K562 (cell line): ENCODE measurements around the gene FBXW2.

ENCODE experiments used
- BRD4 ChIP-seq: fragments of 200-600 bp; sonication (generic); IDR thresholded peaks from 2 replicates; pipeline ENCODE4 v1.6.1; 2017; ENCODE audit warnings: inconsistent platforms
- HDAC1 ChIP-seq, 2 experiments: fragments of 450-650 bp; IDR thresholded peaks; 2 replicates each; pipeline ENCODE4 v1.6.1; 2016 to 2017; ENCODE audit warnings: inconsistent platforms in 1 of 2, mild to moderate bottlenecking in 1 of 2, moderate library complexity in 1 of 2
- PML ChIP-seq: IDR thresholded peaks from 2 replicates; pipeline ENCODE4 v1.6.1; 2012; ENCODE audit warnings: low read length, inconsistent platforms
- REST ChIP-seq, 2 experiments: fragments of 450-650 bp; formaldehyde crosslinking in 1 of 2; IDR thresholded peaks; 2 replicates each; pipeline versions ENCODE4 v1.4.0 to v1.6.1; 2014 to 2020; ENCODE audit warnings: mild to moderate bottlenecking in 2 of 2, borderline replicate concordance in 1 of 2, low read depth in 1 of 2
- SRF ChIP-seq, 2 experiments: fragments of 250-450, 450-650 bp in 1 of 2; sonication (Bioruptor Pico) in 1 of 2; sonication (generic) in 1 of 2; formaldehyde crosslinking; IDR thresholded peaks; 2 replicates each; pipeline versions ENCODE4 v1.5.0 to v1.5.1; 2020 to 2022; ENCODE audit warnings: mild to moderate bottlenecking in 1 of 2, missing genetic modification reagents in 1 of 2
- TARDBP ChIP-seq: fragments of 450-650 bp; IDR thresholded peaks from 2 replicates; pipeline ENCODE4 v1.6.1; 2016
- YY1 ChIP-seq, 3 experiments: IDR thresholded peaks; 2 replicates each; pipeline ENCODE4 v1.6.1; 2011; ENCODE audit warnings: low read length in 2 of 3, mild to moderate bottlenecking in 2 of 3, moderate library complexity in 2 of 3, borderline replicate concordance in 1 of 3, control low read depth in 1 of 3, low read depth in 1 of 3; ENCODE audit not compliant: insufficient read depth in 3 of 3, insufficient replicate concordance in 2 of 3, control insufficient read depth in 1 of 3, insufficient read length in 1 of 3; ENCODE audit errors: extremely low read depth in 1 of 3

- TF ChIP-seq SRF (CRISPR knock-in tag; IDR thresholded peaks at IDR 0.05) (no peak), REST (IDR thresholded peaks at IDR 0.05; ENCODE audit: borderline replicate concordance) (no peak), REST (CRISPR knock-in tag; IDR thresholded peaks at IDR 0.05; ENCODE audit: low read depth) (no peak), HDAC1 (IDR thresholded peaks at IDR 0.05) (no peak), YY1 (IDR thresholded peaks at IDR 0.05; ENCODE audit: borderline replicate concordance in 1 of 3, control insufficient read depth in 1 of 3, extremely low read depth in 1 of 3, insufficient read depth in 3 of 3, insufficient read length in 1 of 3, insufficient replicate concordance in 2 of 3, low read depth in 1 of 3, low read length in 2 of 3) (no peak), PML (no peak), TARDBP (no peak), BRD4 (no peak)
These were observed 36.7 kb downstream of the FBXW2 start for GRCh38 chr9:120756531-120756930.
